CD4-positive, CD25-positive, alpha-beta regulatory T cell (primary cell): ENCODE results near the gene ARL14. TPM values are rescaled to one million over a fixed set of nuclear protein-coding genes. Genes with fewer than 3 reads are reported as not detected.

Source experiments
- ATAC-seq, 2 donors: fragments of 150-1000 bp; cut with Tn5 transposase; one replicate each; pipeline ENCODE4 v1.10.0; 2021; ENCODE audit warnings: low read depth in 2 of 2, moderate number of reproducible peaks in 2 of 2, moderate library complexity in 1 of 2
- DNase-seq, 3 donors: peaks; one replicate each; pipeline versions ENCODE4 v3.0.0 to v3.0.0-alpha.2; 2012 to 2022; ENCODE audit warnings: mixed read lengths in 1 of 3
- H3K27ac ChIP-seq: one replicate; pipeline ENCODE4 v1.7.0; 2013; ENCODE audit warnings: mild to moderate bottlenecking, low read length; ENCODE audit not compliant: insufficient read depth, poor library complexity, severe bottlenecking
- H3K27me3 ChIP-seq: one replicate; pipeline ENCODE4 v1.7.0; 2013; ENCODE audit warnings: low read length; ENCODE audit not compliant: control insufficient read depth, insufficient read depth
- H3K36me3 ChIP-seq: one replicate; pipeline ENCODE4 v1.7.0; 2013; ENCODE audit warnings: mild to moderate bottlenecking, low read length, moderate library complexity; ENCODE audit not compliant: control insufficient read depth, insufficient read depth
- H3K4me1 ChIP-seq: 2 replicates; pipeline ENCODE4 v1.7.0; 2013; ENCODE audit warnings: mild to moderate bottlenecking, low read length; ENCODE audit not compliant: insufficient read depth, control insufficient read depth, poor library complexity, severe bottlenecking
- H3K4me3 ChIP-seq: one replicate; pipeline ENCODE4 v1.7.0; 2013; ENCODE audit warnings: low read depth, mild to moderate bottlenecking, low read length, moderate library complexity
- H3K9me3 ChIP-seq, 2 experiments: 1 replicate in 1 of 2; 2 replicates in 1 of 2; pipeline ENCODE4 v1.7.0; 2013; ENCODE audit warnings: low read length in 2 of 2, mild to moderate bottlenecking in 1 of 2, moderate library complexity in 1 of 2; ENCODE audit not compliant: control insufficient read depth in 2 of 2
- H3K27ac Mint-ChIP-seq, 3 donors: one replicate each; pipeline ENCODE4 v1.8.0; 2020 to 2022; ENCODE audit warnings: mild to moderate bottlenecking in 3 of 3, mixed read lengths in 3 of 3, moderate library complexity in 2 of 3
- H3K27me3 Mint-ChIP-seq: one replicate; pipeline ENCODE4 v1.8.0; 2022; ENCODE audit warnings: mild to moderate bottlenecking, mixed read lengths
- H3K36me3 Mint-ChIP-seq: one replicate; pipeline ENCODE4 v1.8.0; 2020; ENCODE audit warnings: mixed read lengths
- H3K4me1 Mint-ChIP-seq, 4 donors: one replicate each; pipeline ENCODE4 v1.8.0; 2020 to 2022; ENCODE audit warnings: mixed read lengths in 4 of 4, mild to moderate bottlenecking in 1 of 4
- H3K4me3 Mint-ChIP-seq, 4 donors: one replicate each; pipeline ENCODE4 v1.8.0; 2020 to 2022; ENCODE audit warnings: mild to moderate bottlenecking in 4 of 4, mixed read lengths in 4 of 4, moderate library complexity in 3 of 4
- H3K9me3 Mint-ChIP-seq, 7 donors: one replicate each; pipeline ENCODE4 v1.8.0; 2020 to 2022; ENCODE audit warnings: mixed read lengths in 7 of 7, mild to moderate bottlenecking in 3 of 7, moderate library complexity in 2 of 7
- polyA plus RNA-seq, 4 donors: library from polyadenylated mRNA; unstranded; fragments of 300-500 nt; fragmentation: Illumina TruSeq; gene quantifications; one replicate each; pipeline ENCODE4 v1.2.3, GENCODE V29; 2021
- total RNA-seq: library from RNA; stranded (reverse); gene quantifications from one replicate; pipeline ENCODE4 v1.2.3, GENCODE V29; 2022

ARL14 gene
- total and polyA plus RNA-seq, 5 donors from 2014 or later, result not detected

DNA sequence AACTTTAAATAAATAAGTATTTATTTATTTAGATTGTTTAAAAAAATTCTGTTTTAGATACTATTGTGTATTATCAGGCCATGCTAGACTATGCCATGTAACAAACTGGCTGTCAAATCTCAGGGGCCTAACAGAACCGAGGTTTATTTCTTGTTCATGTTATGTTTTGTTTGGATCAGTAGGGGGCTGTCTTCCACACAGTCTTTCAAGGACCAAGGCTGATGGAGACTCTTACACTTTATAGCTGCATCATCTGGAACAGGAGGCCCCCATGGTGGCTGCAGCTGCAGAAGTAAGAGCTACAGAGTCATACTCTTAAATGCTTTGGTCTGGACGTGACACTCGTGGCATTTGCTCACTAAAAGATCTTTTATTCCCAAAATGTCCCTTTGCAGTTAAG is 33.0 kb upstream of the ARL14 start:
- H3K4me1 ChIP-seq, result no peaks in the 10 kb centered on the region
- DNase-seq (no peak), ATAC-seq (no peak)
- Mint-ChIP-seq H3K27ac (no peak overlapping the region), H3K36me3 (no peaks in the 10 kb centered on the region), H3K4me3 (no peak overlapping the region), H3K27me3 (peaks cover 10% of the 10 kb centered on the region), H3K9me3 (peaks cover 0 to 2% (median 0%) of the 10 kb centered on the region in 7 donors), H3K4me1 (no peaks in the 10 kb centered on the region)
- no peak overlapping the region for H3K27ac ChIP-seq
- H3K27me3 ChIP-seq, result no peaks in the 10 kb centered on the region
- no peaks in the 10 kb centered on the region for H3K9me3 ChIP-seq
- no peak overlapping the region for H3K4me3 ChIP-seq
- H3K36me3 ChIP-seq, result no peaks in the 10 kb centered on the region

DNA sequence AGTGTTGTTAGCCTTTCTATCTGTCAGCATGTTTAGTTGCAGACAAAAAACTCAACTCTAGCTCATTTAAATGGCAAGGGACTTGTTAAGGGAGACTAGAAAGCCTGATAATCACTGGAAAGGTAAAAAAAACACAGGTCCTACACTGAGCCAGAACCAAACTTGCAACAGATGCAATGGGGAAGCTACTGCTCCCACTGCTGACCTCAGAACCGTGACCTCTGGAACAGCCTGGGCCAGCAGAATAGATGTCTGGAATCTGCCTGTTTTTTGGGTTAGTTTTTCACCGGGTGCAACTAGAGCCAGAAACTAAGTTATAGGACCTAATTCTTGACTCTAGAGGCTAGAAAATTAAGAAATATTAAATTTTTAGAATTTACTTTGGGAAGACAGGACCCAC is 32.5 kb upstream of the ARL14 start:
- Histone ChIP-seq H3K4me1 (no peaks in the 10 kb centered on the region), H3K27ac (no peak overlapping the region), H3K4me3 (no peak overlapping the region), H3K36me3 (no peaks in the 10 kb centered on the region), H3K9me3 (no peaks in the 10 kb centered on the region), H3K27me3 (no peaks in the 10 kb centered on the region)
- Mint-ChIP-seq H3K27me3 (peaks cover 11% of the 10 kb centered on the region), H3K4me3 (no peak overlapping the region), H3K9me3 (peaks cover 0 to 2% (median 0%) of the 10 kb centered on the region in 7 donors), H3K27ac (no peak overlapping the region), H3K36me3 (no peaks in the 10 kb centered on the region), H3K4me1 (no peaks in the 10 kb centered on the region)
- ATAC-seq, result no peak
- no peak for DNase-seq

DNA sequence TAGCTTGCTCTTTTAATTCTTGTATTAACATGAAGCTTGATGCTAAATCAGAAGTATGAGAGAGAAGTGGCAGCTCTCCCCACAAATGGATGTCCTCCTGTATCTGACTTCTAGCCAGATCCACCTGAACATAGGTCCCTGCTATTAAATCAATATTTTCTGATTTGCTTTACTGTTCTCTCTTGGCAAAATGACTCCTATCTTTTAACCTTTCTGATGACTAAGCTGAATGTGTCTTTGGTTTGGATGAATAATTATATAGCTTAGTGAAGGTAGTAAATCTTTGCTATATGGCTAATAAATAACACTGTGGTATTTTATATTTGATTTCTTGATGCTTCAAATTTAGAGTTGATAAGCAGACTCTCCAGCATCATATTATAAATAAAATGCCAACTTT is 28.3 kb upstream of the ARL14 start:
- DNase-seq (no peak), ATAC-seq (no peak)
- H3K36me3 Mint-ChIP-seq, result no peaks in the 10 kb centered on the region
- H3K9me3 Mint-ChIP-seq, result peaks cover 0 to 3% (median 0%) of the 10 kb centered on the region in 7 donors
- Histone ChIP-seq H3K4me1 (no peaks in the 10 kb centered on the region), H3K36me3 (no peaks in the 10 kb centered on the region), H3K4me3 (no peak overlapping the region), H3K27me3 (peaks cover 5% of the 10 kb centered on the region), H3K9me3 (no peaks in the 10 kb centered on the region), H3K27ac (no peak overlapping the region)
- H3K27ac Mint-ChIP-seq, result no peak overlapping the region
- no peak overlapping the region for H3K4me3 Mint-ChIP-seq
- H3K4me1 Mint-ChIP-seq, result no peaks in the 10 kb centered on the region
- peaks cover 18% of the 10 kb centered on the region for H3K27me3 Mint-ChIP-seq

- H3K9me3 Mint-ChIP-seq, result peaks cover 0 to 3% (median 0%) of the 10 kb centered on the region in 7 donors
- H3K4me3 Mint-ChIP-seq, result no peak overlapping the region
- no peaks in the 10 kb centered on the region for H3K36me3 Mint-ChIP-seq
- H3K4me1 Mint-ChIP-seq, result no peaks in the 10 kb centered on the region
- Histone ChIP-seq H3K4me3 (no peak overlapping the region), H3K27me3 (peaks cover 5% of the 10 kb centered on the region), H3K36me3 (no peaks in the 10 kb centered on the region), H3K9me3 (no peaks in the 10 kb centered on the region), H3K27ac (no peak overlapping the region), H3K4me1 (no peaks in the 10 kb centered on the region)
- no peak overlapping the region for H3K27ac Mint-ChIP-seq
- ATAC-seq (no peak), DNase-seq (no peak)
- H3K27me3 Mint-ChIP-seq, result peaks cover 18% of the 10 kb centered on the region
Observed at GRCh38 chr3:160649596-160649995, 27.4 kb upstream of the ARL14 start.

DNA sequence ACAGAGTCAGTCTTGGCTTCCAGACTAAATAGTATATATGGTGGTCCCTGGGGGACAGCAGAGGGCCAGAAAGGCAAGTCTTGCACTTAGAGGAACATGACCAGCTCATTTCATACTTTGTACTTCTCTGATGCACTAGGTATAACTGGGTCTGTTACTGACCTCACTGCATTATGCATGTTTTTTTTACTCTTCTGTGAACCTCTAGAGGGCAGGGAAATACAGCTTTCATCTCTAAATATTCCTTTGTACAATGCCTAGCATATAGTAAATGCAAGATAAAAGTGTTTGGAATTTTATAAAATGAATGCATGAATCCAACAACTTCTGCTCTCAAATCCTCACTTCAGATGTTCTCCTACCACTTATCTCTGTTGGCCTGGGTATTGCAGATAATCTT is 23.4 kb upstream of the ARL14 start:
- Mint-ChIP-seq H3K36me3 (no peaks in the 10 kb centered on the region), H3K27me3 (peaks cover 16% of the 10 kb centered on the region), H3K9me3 (peaks cover 0 to 5% (median 0%) of the 10 kb centered on the region in 7 donors), H3K4me3 (no peak overlapping the region), H3K4me1 (no peaks in the 10 kb centered on the region), H3K27ac (no peak overlapping the region)
- no peak for ATAC-seq
- no peak for DNase-seq
- no peaks in the 10 kb centered on the region for H3K36me3 ChIP-seq
- no peaks in the 10 kb centered on the region for H3K4me1 ChIP-seq
- H3K27me3 ChIP-seq, result peaks cover 8% of the 10 kb centered on the region
- H3K9me3 ChIP-seq, result no peaks in the 10 kb centered on the region
- no peak overlapping the region for H3K4me3 ChIP-seq
- H3K27ac ChIP-seq, result no peak overlapping the region

DNA sequence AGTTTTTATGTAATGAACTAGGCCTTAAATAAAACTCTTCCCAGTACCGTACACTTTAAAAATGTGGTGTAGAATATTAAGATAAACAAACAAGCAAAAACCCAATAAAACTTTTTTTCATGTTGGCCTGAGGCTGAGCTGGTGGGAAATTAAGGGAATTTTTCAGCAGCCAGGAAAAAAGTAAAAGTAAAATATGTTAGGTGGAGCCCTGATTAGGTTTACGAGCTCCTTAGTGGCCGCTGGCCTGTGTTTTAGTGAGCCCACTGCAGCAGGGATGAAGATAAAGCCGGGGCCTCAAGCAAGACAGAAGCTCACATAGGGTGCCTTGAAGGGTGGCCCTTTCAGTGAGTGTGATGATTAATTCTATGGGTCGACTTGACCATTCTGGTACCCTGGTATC is 16.1 kb upstream of the ARL14 start:
- H3K27ac Mint-ChIP-seq, result no peak overlapping the region
- H3K9me3 ChIP-seq, result no peaks in the 10 kb centered on the region
- H3K4me1 ChIP-seq, result no peaks in the 10 kb centered on the region
- no peaks in the 10 kb centered on the region for H3K36me3 ChIP-seq
- no peak overlapping the region for H3K27ac ChIP-seq
- no peaks in the 10 kb centered on the region for H3K36me3 Mint-ChIP-seq
- peaks cover 10% of the 10 kb centered on the region for H3K27me3 ChIP-seq
- no peak overlapping the region for H3K4me3 ChIP-seq
- no peak overlapping the region for H3K4me3 Mint-ChIP-seq
- ATAC-seq (no peak), DNase-seq (no peak)
- H3K9me3 Mint-ChIP-seq, result peaks cover 0 to 2% (median 0%) of the 10 kb centered on the region in 7 donors
- H3K27me3 Mint-ChIP-seq, result peaks cover 8% of the 10 kb centered on the region
- H3K4me1 Mint-ChIP-seq, result peaks cover 0 to 5% (median 2%) of the 10 kb centered on the region in 4 donors

DNA sequence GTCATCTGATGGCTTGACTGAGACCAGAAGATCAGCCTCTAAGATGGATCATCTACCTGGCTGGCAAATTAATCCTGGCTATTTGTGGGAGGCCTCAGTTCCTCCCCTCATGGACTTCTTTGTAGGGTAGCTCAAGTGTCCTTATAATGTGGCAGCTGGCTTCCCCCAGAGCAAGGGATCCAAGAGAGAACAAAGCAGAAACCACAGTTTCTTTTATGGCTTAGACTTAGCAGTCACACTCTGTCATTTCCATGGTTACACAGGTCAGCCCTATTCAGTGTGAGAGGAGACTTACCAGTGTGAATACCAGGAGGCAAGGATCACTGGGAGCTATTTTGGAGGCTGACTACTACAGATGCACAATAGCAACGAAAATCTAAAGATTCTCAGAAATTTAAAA is 15.3 kb upstream of the ARL14 start:
- peaks cover 0 to 8% (median 3%) of the 10 kb centered on the region in 4 donors for H3K4me1 Mint-ChIP-seq
- no peaks in the 10 kb centered on the region for H3K9me3 Mint-ChIP-seq
- ATAC-seq (no peak), DNase-seq (no peak)
- H3K27me3 Mint-ChIP-seq, result peaks cover 5% of the 10 kb centered on the region
- no peaks in the 10 kb centered on the region for H3K36me3 Mint-ChIP-seq
- H3K4me3 ChIP-seq, result no peak overlapping the region
- H3K27ac ChIP-seq, result no peak overlapping the region
- H3K4me3 Mint-ChIP-seq, result no peak overlapping the region
- no peaks in the 10 kb centered on the region for H3K36me3 ChIP-seq
- H3K27me3 ChIP-seq, result peaks cover 10% of the 10 kb centered on the region
- H3K27ac Mint-ChIP-seq, result no peak overlapping the region
- no peaks in the 10 kb centered on the region for H3K9me3 ChIP-seq
- no peaks in the 10 kb centered on the region for H3K4me1 ChIP-seq

DNA sequence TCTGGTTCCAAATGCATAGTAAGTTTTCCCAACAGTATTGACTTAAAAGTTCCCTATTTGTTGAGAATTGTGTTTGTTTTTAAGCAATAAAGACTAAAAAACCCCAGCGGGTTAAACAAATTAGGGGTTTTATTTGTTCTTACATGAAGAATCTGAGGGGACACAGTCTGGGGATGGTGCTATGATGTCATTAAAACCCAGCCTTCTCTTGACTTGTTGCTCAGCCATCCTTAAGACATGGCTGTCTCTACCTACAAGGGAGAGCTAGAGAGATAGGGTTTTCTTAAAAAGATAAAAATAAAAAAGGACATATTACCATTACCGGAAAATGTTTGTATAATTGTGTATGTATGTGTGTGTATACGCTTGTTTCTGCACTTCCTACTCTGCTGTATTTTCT is 11.7 kb upstream of the ARL14 start:
- Mint-ChIP-seq H3K27ac (no peak overlapping the region), H3K27me3 (peaks cover 5% of the 10 kb centered on the region), H3K4me3 (no peak overlapping the region), H3K4me1 (peaks cover 0 to 8% (median 3%) of the 10 kb centered on the region in 4 donors), H3K36me3 (no peaks in the 10 kb centered on the region), H3K9me3 (no peaks in the 10 kb centered on the region)
- Histone ChIP-seq H3K4me1 (no peaks in the 10 kb centered on the region), H3K36me3 (no peaks in the 10 kb centered on the region), H3K4me3 (no peak overlapping the region), H3K9me3 (no peaks in the 10 kb centered on the region), H3K27me3 (no peaks in the 10 kb centered on the region), H3K27ac (no peak overlapping the region)
- DNase-seq, result no peak
- no peak for ATAC-seq
